Measurements from ENCODE around the gene CPSF4L.

GRCh38 chr17:73280191-73280590 is 18.5 kb upstream of the CPSF4L start:
- TF ChIP-seq EZH2 (IDR thresholded peaks at IDR 0.05) (no peak), CTCF (IDR thresholded peaks at IDR 0.05) (no peak)

Data from neural progenitor cell (in vitro differentiated cells).